OCI-LY7 (cell line): Measurements from ENCODE around the gene NBL1. TPM values are rescaled to one million over a fixed set of nuclear protein-coding genes. Genes with fewer than 3 reads are reported as not detected.

Experiments
- BruUV-seq: library from RNA; stranded (reverse); fragments of 400-500 nt; replicated peaks from 2 replicates; lab custom pipeline; 2021; lab: Mats Ljungman, UMichigan
- CTCF ChIA-PET: fragments of 300-600 bp; sonication (Branson Sonifier 250); formaldehyde crosslinking; loops from one replicate; lab custom pipeline; 2022; ENCODE audit warnings: antibody characterized with exemption; ENCODE audit not compliant: unreplicated experiment; lab: Charles Lee
- POLR2A ChIA-PET: fragments of 300-600 bp; sonication (Branson Sonifier 250); formaldehyde crosslinking; loops from one replicate; lab custom pipeline; 2022; ENCODE audit warnings: antibody characterized with exemption; lab: Charles Lee
- DNase-seq: peaks from one replicate; pipeline ENCODE4 v3.0.0-alpha.2; 2015; ENCODE audit warnings: low spot score
- H2AFZ ChIP-seq: fragments of 200-600 bp; sonication (generic), shearing (Covaris generic); 2 replicates; pipeline ENCODE4 v1.6.1; 2014; ENCODE audit warnings: mild to moderate bottlenecking, antibody characterized with exemption, low read length, moderate library complexity
- H3K27ac ChIP-seq: fragments of 200-600 bp; sonication (generic); 2 replicates; pipeline ENCODE4 v1.5.1; 2014; ENCODE audit warnings: mixed run types, low read depth, mild to moderate bottlenecking, moderate library complexity, low read length, inconsistent platforms; ENCODE audit not compliant: poor library complexity, severe bottlenecking
- H3K36me3 ChIP-seq: fragments of 200-600 bp; sonication (generic); 2 replicates; pipeline ENCODE4 v1.6.1; 2014; ENCODE audit warnings: mild to moderate bottlenecking, antibody characterized with exemption, low read length, moderate library complexity, mixed read lengths; ENCODE audit not compliant: insufficient read depth
- H3K4me1 ChIP-seq: fragments of 200-600 bp; sonication (generic); 2 replicates; pipeline ENCODE4 v1.5.1; 2014; ENCODE audit warnings: mild to moderate bottlenecking, low read length; ENCODE audit not compliant: insufficient read depth, poor library complexity, severe bottlenecking
- H3K4me2 ChIP-seq: fragments of 200-600 bp; sonication (generic); 2 replicates; pipeline ENCODE4 v1.6.1; 2014; ENCODE audit warnings: mild to moderate bottlenecking, low read length
- H3K4me3 ChIP-seq: fragments of 200-600 bp; sonication (generic); 2 replicates; pipeline ENCODE4 v1.5.1; 2014; ENCODE audit warnings: mild to moderate bottlenecking, low read depth, low read length; ENCODE audit not compliant: poor library complexity, severe bottlenecking
- H3K79me2 ChIP-seq: fragments of 200-600 bp; sonication (generic); 2 replicates; pipeline ENCODE4 v1.6.1; 2016; ENCODE audit warnings: low read depth, mild to moderate bottlenecking, low read length, moderate library complexity, mixed read lengths; ENCODE audit not compliant: insufficient read depth
- H3K9me2 ChIP-seq: fragments of 200-600 bp; sonication (generic); 2 replicates; pipeline ENCODE4 v1.6.1; 2016; ENCODE audit warnings: mild to moderate bottlenecking, low read length, mixed read lengths; ENCODE audit not compliant: insufficient read depth
- H3K9me3 ChIP-seq: fragments of 200-600 bp; sonication (generic); 2 replicates; pipeline ENCODE4 v1.6.1; 2014; ENCODE audit warnings: mild to moderate bottlenecking, mixed run types, low read length, mixed read lengths
- H4K20me1 ChIP-seq: fragments of 200-600 bp; sonication (generic); 2 replicates; pipeline ENCODE4 v1.6.1; 2014; ENCODE audit warnings: mild to moderate bottlenecking, antibody characterized with exemption, low read length, moderate library complexity, mixed read lengths; ENCODE audit not compliant: insufficient read depth
- EZH2phosphoT487 ChIP-seq: fragments of 200-600 bp; sonication (generic); IDR thresholded peaks from 2 replicates; pipeline ENCODE4 v1.6.1; 2018; ENCODE audit warnings: low read depth, borderline replicate concordance, mild to moderate bottlenecking, mixed run types, antibody characterized with exemption, low read length, moderate library complexity, mixed read lengths
- intact Hi-C: fragments of 100-400 bp; cut with micrococcal nuclease; formaldehyde crosslinking; loops from one replicate; pipeline ENCODE4 v1.10.0; 2022; ENCODE audit not compliant: unreplicated experiment
- total RNA-seq, 2 experiments: library from RNA; depleted of rRNA in 1 of 2; stranded (reverse); fragments of >200 nt in 1 of 2; shearing (Covaris generic) in 1 of 2; gene quantifications; 2 replicates each; pipeline ENCODE4 v1.2.3, GENCODE V29; 2014 to 2022
- TF ChIP-seq, protein P1 (sequence below): fragments of 200-600 bp; sonication (generic); conservative IDR thresholded peaks from 2 replicates; pipeline ENCODE4 v1.5.1; 2014; ENCODE audit warnings: mild to moderate bottlenecking, antibody characterized with exemption, low read length, moderate library complexity, mixed read lengths

The NBL1 gene
- total RNA-seq, 2 experiments from 2014 or later, result not detected

DNA sequence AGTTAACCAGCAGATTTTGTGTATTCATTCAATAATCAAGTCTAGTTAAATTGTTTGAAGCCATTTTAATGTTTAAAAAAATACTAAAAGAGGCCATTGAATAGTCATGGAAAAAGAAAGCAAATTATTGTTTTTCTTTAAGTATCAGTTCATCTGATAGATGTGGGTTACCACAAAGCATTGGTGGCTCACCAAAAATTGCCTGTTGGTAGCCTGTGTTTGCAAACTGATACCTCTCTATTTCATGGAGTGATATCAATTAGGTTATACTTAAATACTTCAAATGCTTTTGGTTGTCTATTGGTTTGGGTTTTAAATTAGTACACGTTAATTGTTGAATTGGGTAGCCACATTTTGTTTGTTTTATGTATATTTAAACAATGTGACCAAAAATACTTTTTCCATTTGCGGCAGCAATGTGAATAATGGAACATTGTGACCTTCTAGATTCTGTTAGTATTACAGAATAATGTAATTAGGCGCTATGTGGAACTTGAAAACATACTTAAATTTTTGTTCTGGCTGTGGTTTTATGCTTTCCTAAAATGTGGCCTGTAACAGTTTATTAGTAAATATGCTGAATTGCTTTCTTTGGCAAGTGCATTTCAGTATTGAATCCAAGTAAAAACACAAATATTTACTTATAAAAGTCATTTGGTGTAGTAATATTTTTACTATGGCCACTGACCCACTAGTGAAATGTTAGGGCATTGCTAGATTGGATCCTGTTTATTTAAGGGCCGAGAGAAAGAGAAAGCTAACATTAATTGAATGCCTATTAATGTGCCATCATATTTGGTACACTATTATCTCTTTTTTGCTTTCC is 37.1 kb upstream of the NBL1 start:
- no TSS peak for BruUV-seq
- H4K20me1 ChIP-seq, result peaks cover 16% of the 10 kb centered on the region; the same call in 1 of the 2 replicates
- intact Hi-C loops, result no loop called here
- H3K9me2 ChIP-seq, result no peaks in the 10 kb centered on the region
- H2AFZ ChIP-seq, result no peak overlapping the region
- ChIA-PET POLR2A (interaction anchor here (0.7 kb wide), 1 partner anchor 109 kb away, joined by 5 read pairs; no protein-coding TSS in a partner anchor), CTCF (no interaction called here)
- TF ChIP-seq, protein P1, sequence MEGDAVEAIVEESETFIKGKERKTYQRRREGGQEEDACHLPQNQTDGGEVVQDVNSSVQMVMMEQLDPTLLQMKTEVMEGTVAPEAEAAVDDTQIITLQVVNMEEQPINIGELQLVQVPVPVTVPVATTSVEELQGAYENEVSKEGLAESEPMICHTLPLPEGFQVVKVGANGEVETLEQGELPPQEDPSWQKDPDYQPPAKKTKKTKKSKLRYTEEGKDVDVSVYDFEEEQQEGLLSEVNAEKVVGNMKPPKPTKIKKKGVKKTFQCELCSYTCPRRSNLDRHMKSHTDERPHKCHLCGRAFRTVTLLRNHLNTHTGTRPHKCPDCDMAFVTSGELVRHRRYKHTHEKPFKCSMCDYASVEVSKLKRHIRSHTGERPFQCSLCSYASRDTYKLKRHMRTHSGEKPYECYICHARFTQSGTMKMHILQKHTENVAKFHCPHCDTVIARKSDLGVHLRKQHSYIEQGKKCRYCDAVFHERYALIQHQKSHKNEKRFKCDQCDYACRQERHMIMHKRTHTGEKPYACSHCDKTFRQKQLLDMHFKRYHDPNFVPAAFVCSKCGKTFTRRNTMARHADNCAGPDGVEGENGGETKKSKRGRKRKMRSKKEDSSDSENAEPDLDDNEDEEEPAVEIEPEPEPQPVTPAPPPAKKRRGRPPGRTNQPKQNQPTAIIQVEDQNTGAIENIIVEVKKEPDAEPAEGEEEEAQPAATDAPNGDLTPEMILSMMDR, result no peak
- TF ChIP-seq EZH2phosphoT487, result no peak
- H3K4me3 ChIP-seq, result no peak overlapping the region
- no peaks in the 10 kb centered on the region; the same call in 1 of the 2 replicates for H3K9me3 ChIP-seq
- peaks cover 88% of the 10 kb centered on the region for H3K79me2 ChIP-seq
- no peak for DNase-seq
- H3K4me2 ChIP-seq, result no peak overlapping the region
- H3K36me3 ChIP-seq, result peaks cover 83% of the 10 kb centered on the region
- peaks cover 4% of the 10 kb centered on the region for H3K4me1 ChIP-seq
- H3K27ac ChIP-seq, result no peak overlapping the region

DNA sequence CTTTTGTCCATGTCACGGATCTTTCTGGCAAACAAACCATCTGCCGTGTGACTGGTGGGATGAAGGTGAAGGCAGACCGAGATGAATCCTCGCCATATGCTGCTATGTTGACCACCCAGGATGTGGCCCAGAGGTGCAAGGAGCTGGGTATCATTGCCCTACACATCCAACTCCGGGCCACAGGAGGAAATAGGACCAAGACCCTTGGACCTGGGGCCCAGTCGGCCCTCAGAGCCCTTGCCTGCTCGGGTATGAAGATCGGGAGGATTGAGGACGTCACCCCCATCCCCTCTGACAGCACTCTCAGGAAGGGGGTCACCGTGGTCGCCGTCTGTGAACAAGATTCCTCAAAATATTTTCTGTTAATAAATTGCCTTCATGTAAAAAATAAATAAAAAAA is 35.9 kb upstream of the NBL1 start:
- no peak for TF ChIP-seq EZH2phosphoT487
- TF ChIP-seq, protein P1, result no peak
- no peak overlapping the region for H3K27ac ChIP-seq
- intact Hi-C loops, result no loop called here
- no peaks in the 10 kb centered on the region for H3K9me2 ChIP-seq
- H4K20me1 ChIP-seq, result peaks cover 24% of the 10 kb centered on the region; the same call in 1 of the 2 replicates
- H3K79me2 ChIP-seq, result peaks cover 80% of the 10 kb centered on the region
- no peak overlapping the region for H3K4me3 ChIP-seq
- ChIA-PET CTCF (no interaction called here), POLR2A (interaction anchor here (1.0 kb wide), 1 partner anchor 11 kb away, joined by 3 read pairs; a partner anchor contains a TSS)
- H3K4me2 ChIP-seq, result no peak overlapping the region
- no peak for DNase-seq
- H3K36me3 ChIP-seq, result peaks cover 78% of the 10 kb centered on the region
- H2AFZ ChIP-seq, result no peak overlapping the region
- no TSS peak for BruUV-seq
- H3K4me1 ChIP-seq, result peaks cover 4% of the 10 kb centered on the region
- H3K9me3 ChIP-seq, result no peaks in the 10 kb centered on the region; the same call in 1 of the 2 replicates
